Heart left ventricle (tissue), 16 donors: Measurements from ENCODE around the gene RFC2. TPM values are rescaled to one million over a fixed set of nuclear protein-coding genes. Genes with fewer than 3 reads are reported as not detected.

Source experiments
- ATAC-seq, 4 donors: fragments of 200-7000 bp; cut with Tn5 transposase; one replicate each; pipeline ENCODE4 v1.9.1; 2020 to 2022; ENCODE audit warnings: moderate library complexity in 4 of 4, mild to moderate bottlenecking in 3 of 4, moderate number of reproducible peaks in 1 of 4
- DNase-seq, 5 donors: peaks; one replicate each; pipeline ENCODE4 v3.0.0-alpha.2; 2020
- H3K27ac ChIP-seq, 12 donors: fragments of 200-600 bp; sonication (generic) in 4 of 12; one replicate each; pipeline versions ENCODE4 v1.5.0 to v1.8.0; 2016 to 2022; ENCODE audit warnings: mild to moderate bottlenecking in 2 of 12
- H3K27me3 ChIP-seq, 9 donors: fragments of 200-600 bp; sonication (generic) in 2 of 9; one replicate each; pipeline versions ENCODE4 v1.5.1 to v1.8.0; 2016 to 2022; ENCODE audit warnings: mild to moderate bottlenecking in 3 of 9
- H3K36me3 ChIP-seq, 9 donors: fragments of 200-600 bp; sonication (generic) in 2 of 9; one replicate each; pipeline versions ENCODE4 v1.5.0 to v1.8.0; 2018 to 2022; ENCODE audit warnings: mild to moderate bottlenecking in 2 of 9
- H3K4me1 ChIP-seq, 12 donors: fragments of 200-600 bp; sonication (generic) in 4 of 12; one replicate each; pipeline versions ENCODE4 v1.5.0 to v1.8.0; 2016 to 2022; ENCODE audit warnings: mild to moderate bottlenecking in 3 of 12
- H3K4me3 ChIP-seq, 12 donors: fragments of 200-600 bp; sonication (generic) in 4 of 12; one replicate each; pipeline versions ENCODE4 v1.5.0 to v1.8.0; 2017 to 2022; ENCODE audit warnings: mild to moderate bottlenecking in 9 of 12, moderate library complexity in 4 of 12
- H3K9me3 ChIP-seq, 12 donors: fragments of 200-600 bp; sonication (generic) in 4 of 12; one replicate each; pipeline versions ENCODE4 v1.5.0 to v1.8.0; 2016 to 2022; ENCODE audit warnings: mild to moderate bottlenecking in 1 of 12
- CTCF ChIP-seq, 12 donors: fragments of 200-600 bp; sonication (generic) in 4 of 12; IDR thresholded peaks; one replicate each; pipeline versions ENCODE4 v1.5.0 to v1.8.0; 2018 to 2022; ENCODE audit warnings: antibody characterized with exemption in 12 of 12, mild to moderate bottlenecking in 5 of 12
- POLR2A ChIP-seq, 2 donors: fragments of 450-650 bp; IDR thresholded peaks; one replicate each; pipeline ENCODE4 v1.6.1; 2017; ENCODE audit warnings: antibody characterized with exemption in 2 of 2, mild to moderate bottlenecking in 2 of 2, moderate library complexity in 2 of 2
- WGBS, 4 donors: extraction: QIAGEN DNeasy Blood & Tissue Kit in 2 of 4; methylation state at CpG; one replicate each; pipeline versions ENCODE4 v1.1.5 to v1.1.7; 2013 to 2018; 5-methylcytosine and 5-hydroxymethylcytosine counted together
- intact Hi-C, 10 donors: fragments of 100-400 bp; cut with DNase I; formaldehyde crosslinking; loops; one replicate each; pipeline versions ENCODE4 v1.11.1 to v1.14.2; 2022
- polyA plus RNA-seq, 2 donors: library from polyadenylated mRNA; stranded (reverse); fragments of 200-250 nt; gene quantifications; one replicate each; pipeline ENCODE4 v1.2.3, GENCODE V29; 2013
- total RNA-seq, 9 donors: library from RNA; depleted of rRNA in 2 of 9; stranded (reverse); fragments of >200 nt in 2 of 9; fragmentation: NEBNext Ultra II Directional in 3 of 9; extraction: Animal tissue kit (Norgen Biotek cat#: 25700) in 3 of 9; gene quantifications; one replicate each; pipeline versions ENCODE4 v1.1.0 to v1.2.4, GENCODE V29; 2016 to 2023
- donor health status: ischemic (EF 13 %, LVEDD 7.1; RV severe dilation, severe dysfunction).
- donor health status: healthy with polysubstance abuse.
- donor health status: DM: no; HTN: yes; CAD: no.
- donor health status: DM: no; HTN: no; CAD: no.
- donor health status: ischemic (EF 25% LVEDD 6.9; RV normal size, moderate dysfunction).
- donor health status: ischemic (EF 25% LVEDD 5.7; RV mildly dilated, moderate dysfunction).
- donor health status: healthy.
- donor health status: DM: yes; HTN: yes; CAD: no.
- donor health status: ischemic (EF 35%, LVEDD 5.7; RV mildly dilated, moderate dysfunction).
- donor health status: nonischemic (EF 11% LVEDD 7.7; RV severe dilation, severe dysfunction).
- donor health status: DM: yes; HTN: yes; CAD: no.
- donor health status: PGD.
- donor health status: ischemic (EF 29% LVEDD 5.4; RV normal size, mild dysfunction).
- donor health status: nonischemic (EF 23%, LVEDD 6.1; RV moderate dilation, normal function).

The RFC2 gene
- total and polyA plus RNA-seq, 11 donors = 7.8 to 21.8 (median 12.2) TPM

GRCh38 chr7:74183653-74184450, 70.3 kb downstream of the RFC2 start:
- DNase-seq = no peak
- Histone ChIP-seq H3K4me3 (no peak overlapping the region), H3K36me3 (peaks cover 0 to 73% (median 28%) of the 10 kb centered on the region in 9 donors), H3K27ac (peak overlapping the region in 3 of 12 donors; percentile 25 to 40 (median 32)), H3K4me1 (peaks cover 16 to 97% (median 86%) of the 10 kb centered on the region in 12 donors), H3K9me3 (no peaks in the 10 kb centered on the region), H3K27me3 (no peaks in the 10 kb centered on the region)
- intact Hi-C loops = loop anchor here in 5 of 10 donors (10.0 kb wide), 3 partner anchors 109 to 319 kb away; partner anchors contain the start of gene TMEM270 (in 3 of the 5)
- ATAC-seq = peak in 2 of 4 donors; percentile 17 to 23
- TF ChIP-seq POLR2A (IDR thresholded peaks at IDR 0.05) (no peak), CTCF (IDR thresholded peaks at IDR 0.05) (peak in 3 of 12 donors; percentile 5 to 35 (median 14))
- 43 to 47% (median 45%) methylated on average over 7 of the region's 7 CpGs for WGBS, 4 donors

GRCh38 chr7:74183142-74183541, 71.1 kb downstream of the RFC2 start:
- Histone ChIP-seq H3K27ac (peak overlapping the region in 5 of 12 donors; percentile 4 to 36 (median 25)), H3K9me3 (no peaks in the 10 kb centered on the region), H3K4me3 (no peak overlapping the region), H3K27me3 (no peaks in the 10 kb centered on the region), H3K36me3 (peaks cover 0 to 73% (median 25%) of the 10 kb centered on the region in 9 donors), H3K4me1 (peaks cover 16 to 97% (median 87%) of the 10 kb centered on the region in 12 donors)
- WGBS, 4 donors = 47 to 67% (median 50%) methylated on average over 3 of the region's 3 CpGs
- DNase-seq = no peak
- no peak for TF ChIP-seq CTCF (IDR thresholded peaks at IDR 0.05)
- no peak for TF ChIP-seq POLR2A (IDR thresholded peaks at IDR 0.05)
- intact Hi-C loops = loop anchor here in 5 of 10 donors (10.0 kb wide), 3 partner anchors 108 to 318 kb away; partner anchors contain the start of gene TMEM270 (in 3 of the 5)
- ATAC-seq = peak in 1 of 4 donors; percentile 51

- WGBS, 4 donors = 66 to 73% (median 69%) methylated on average over 6 of the region's 6 CpGs
- Histone ChIP-seq H3K27me3 (no peaks in the 10 kb centered on the region), H3K4me3 (no peak overlapping the region), H3K27ac (peak overlapping the region in 4 of 12 donors; percentile 4 to 36 (median 24)), H3K4me1 (peaks cover 20 to 97% (median 87%) of the 10 kb centered on the region in 12 donors), H3K9me3 (no peaks in the 10 kb centered on the region), H3K36me3 (peaks cover 0 to 72% (median 20%) of the 10 kb centered on the region in 9 donors)
- DNase-seq = no peak
- TF ChIP-seq CTCF (IDR thresholded peaks at IDR 0.05) = no peak
- peak in 3 of 4 donors; percentile 12 to 23 (median 19) for ATAC-seq
- intact Hi-C loops = loop anchor here in 5 of 10 donors (10.0 kb wide), 3 partner anchors 108 to 318 kb away; partner anchors contain the start of gene TMEM270 (in 3 of the 5)
Measured at GRCh38 chr7:74182453-74183090, 71.6 kb downstream of the RFC2 start.

- intact Hi-C loops = loop anchor here in 5 of 10 donors (10.0 kb wide), 3 partner anchors 107 to 317 kb away; partner anchors contain the start of gene TMEM270 (in 3 of the 5)
- no peaks in the 10 kb centered on the region for H3K9me3 ChIP-seq
- peak overlapping the region in 1 of 12 donors; percentile 49 for H3K27ac ChIP-seq
- H3K27me3 ChIP-seq = no peaks in the 10 kb centered on the region
- DNase-seq (no peak), ATAC-seq (no peak)
- H3K4me3 ChIP-seq = no peak overlapping the region
- 68 to 73% (median 72%) methylated on average over 5 of the region's 5 CpGs for WGBS, 4 donors
- H3K36me3 ChIP-seq = peaks cover 0 to 72% (median 23%) of the 10 kb centered on the region in 9 donors
- peaks cover 20 to 97% (median 87%) of the 10 kb centered on the region in 12 donors for H3K4me1 ChIP-seq
- TF ChIP-seq POLR2A (IDR thresholded peaks at IDR 0.05) (no peak), CTCF (IDR thresholded peaks at IDR 0.05) (no peak)
Measured at GRCh38 chr7:74181821-74182220, 72.4 kb downstream of the RFC2 start.
